Measurements from ENCODE around the gene CCDC33.

DNA sequence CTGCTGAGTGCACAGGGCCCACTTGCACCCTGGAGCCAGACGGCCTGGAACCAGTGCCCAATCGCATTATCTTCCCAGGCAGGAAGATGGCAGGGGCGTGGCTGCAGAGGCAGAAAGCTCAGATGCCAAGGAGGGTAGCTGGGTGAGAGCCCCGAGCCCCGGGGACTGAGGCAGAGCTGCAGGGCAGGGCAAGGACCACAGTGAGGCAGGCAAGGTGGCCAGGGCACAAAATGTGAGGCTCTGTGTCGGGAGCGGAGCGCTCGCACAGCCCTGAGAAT lies 1.6 kb upstream of the CCDC33 start:
- TF ChIP-seq, protein P1, sequence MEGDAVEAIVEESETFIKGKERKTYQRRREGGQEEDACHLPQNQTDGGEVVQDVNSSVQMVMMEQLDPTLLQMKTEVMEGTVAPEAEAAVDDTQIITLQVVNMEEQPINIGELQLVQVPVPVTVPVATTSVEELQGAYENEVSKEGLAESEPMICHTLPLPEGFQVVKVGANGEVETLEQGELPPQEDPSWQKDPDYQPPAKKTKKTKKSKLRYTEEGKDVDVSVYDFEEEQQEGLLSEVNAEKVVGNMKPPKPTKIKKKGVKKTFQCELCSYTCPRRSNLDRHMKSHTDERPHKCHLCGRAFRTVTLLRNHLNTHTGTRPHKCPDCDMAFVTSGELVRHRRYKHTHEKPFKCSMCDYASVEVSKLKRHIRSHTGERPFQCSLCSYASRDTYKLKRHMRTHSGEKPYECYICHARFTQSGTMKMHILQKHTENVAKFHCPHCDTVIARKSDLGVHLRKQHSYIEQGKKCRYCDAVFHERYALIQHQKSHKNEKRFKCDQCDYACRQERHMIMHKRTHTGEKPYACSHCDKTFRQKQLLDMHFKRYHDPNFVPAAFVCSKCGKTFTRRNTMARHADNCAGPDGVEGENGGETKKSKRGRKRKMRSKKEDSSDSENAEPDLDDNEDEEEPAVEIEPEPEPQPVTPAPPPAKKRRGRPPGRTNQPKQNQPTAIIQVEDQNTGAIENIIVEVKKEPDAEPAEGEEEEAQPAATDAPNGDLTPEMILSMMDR (IDR thresholded peaks at IDR 0.05), result no peak
- TF ChIP-seq POLR2A (IDR thresholded peaks at IDR 0.05; ENCODE audit: low read depth), result no peak
